Measurements from ENCODE around the gene TRIM44. TPM values are rescaled to one million over a fixed set of nuclear protein-coding genes. Genes with fewer than 3 reads are reported as not detected.

TRIM44 gene
- total and polyA plus RNA-seq, 10 of the 15 experiments (the other 5 are each of a cell fraction or from before 2014, with no cell fraction given), result 6.7 to 93.0 (median 27.6) TPM

DNA sequence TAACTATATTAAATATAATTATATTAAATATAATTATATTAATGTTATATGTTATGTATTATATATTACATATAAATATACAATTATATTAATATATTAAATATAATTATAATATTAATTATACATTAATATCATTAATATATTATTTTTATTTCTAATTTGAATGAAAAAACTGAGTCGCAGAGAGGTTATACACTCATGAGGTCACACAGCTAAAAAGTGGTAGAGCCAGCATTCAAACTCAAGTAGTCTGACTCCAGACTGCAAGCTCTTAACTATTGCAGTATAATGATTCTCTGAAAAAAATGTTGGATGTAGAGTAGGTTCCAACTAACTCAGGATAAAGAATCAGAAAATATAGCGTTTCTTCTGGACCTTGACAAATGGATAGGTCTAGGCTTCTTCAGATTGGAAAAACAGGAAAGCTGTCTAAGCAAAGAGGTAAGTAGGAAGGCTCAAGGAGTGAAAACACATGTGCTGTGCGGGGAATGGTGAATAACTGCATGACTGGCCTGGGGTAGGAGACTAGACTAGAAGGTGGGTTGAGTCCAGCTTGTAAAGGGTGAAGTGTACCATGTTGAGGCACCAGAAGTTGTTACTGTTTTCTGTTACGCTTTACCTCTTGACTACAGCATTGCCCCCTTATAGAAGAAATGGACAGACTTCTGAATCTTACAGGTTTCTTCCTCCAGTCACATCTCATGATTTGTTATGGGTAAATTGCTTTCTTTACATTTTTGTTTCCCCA lies 80.3 kb downstream of the TRIM44 start (continued):
- TF ChIP-seq, protein P1, sequence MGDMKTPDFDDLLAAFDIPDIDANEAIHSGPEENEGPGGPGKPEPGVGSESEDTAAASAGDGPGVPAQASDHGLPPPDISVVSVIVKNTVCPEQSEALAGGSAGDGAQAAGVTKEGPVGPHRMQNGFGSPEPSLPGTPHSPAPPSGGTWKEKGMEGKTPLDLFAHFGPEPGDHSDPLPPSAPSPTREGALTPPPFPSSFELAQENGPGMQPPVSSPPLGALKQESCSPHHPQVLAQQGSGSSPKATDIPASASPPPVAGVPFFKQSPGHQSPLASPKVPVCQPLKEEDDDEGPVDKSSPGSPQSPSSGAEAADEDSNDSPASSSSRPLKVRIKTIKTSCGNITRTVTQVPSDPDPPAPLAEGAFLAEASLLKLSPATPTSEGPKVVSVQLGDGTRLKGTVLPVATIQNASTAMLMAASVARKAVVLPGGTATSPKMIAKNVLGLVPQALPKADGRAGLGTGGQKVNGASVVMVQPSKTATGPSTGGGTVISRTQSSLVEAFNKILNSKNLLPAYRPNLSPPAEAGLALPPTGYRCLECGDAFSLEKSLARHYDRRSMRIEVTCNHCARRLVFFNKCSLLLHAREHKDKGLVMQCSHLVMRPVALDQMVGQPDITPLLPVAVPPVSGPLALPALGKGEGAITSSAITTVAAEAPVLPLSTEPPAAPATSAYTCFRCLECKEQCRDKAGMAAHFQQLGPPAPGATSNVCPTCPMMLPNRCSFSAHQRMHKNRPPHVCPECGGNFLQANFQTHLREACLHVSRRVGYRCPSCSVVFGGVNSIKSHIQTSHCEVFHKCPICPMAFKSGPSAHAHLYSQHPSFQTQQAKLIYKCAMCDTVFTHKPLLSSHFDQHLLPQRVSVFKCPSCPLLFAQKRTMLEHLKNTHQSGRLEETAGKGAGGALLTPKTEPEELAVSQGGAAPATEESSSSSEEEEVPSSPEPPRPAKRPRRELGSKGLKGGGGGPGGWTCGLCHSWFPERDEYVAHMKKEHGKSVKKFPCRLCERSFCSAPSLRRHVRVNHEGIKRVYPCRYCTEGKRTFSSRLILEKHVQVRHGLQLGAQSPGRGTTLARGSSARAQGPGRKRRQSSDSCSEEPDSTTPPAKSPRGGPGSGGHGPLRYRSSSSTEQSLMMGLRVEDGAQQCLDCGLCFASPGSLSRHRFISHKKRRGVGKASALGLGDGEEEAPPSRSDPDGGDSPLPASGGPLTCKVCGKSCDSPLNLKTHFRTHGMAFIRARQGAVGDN (IDR thresholded peaks at IDR 0.05), result no peak
- no peak for TF ChIP-seq TCF7 (IDR thresholded peaks at IDR 0.05; ENCODE audit: borderline replicate concordance)
- TF ChIP-seq NFYB (IDR thresholded peaks at IDR 0.05; ENCODE audit: insufficient read depth, low read depth, low read length), result no peak
- TF ChIP-seq ZZZ3 (IDR thresholded peaks at IDR 0.05; ENCODE audit: control insufficient read depth, insufficient read length, low read depth), result no peak
- TF ChIP-seq DPF2 (IDR thresholded peaks at IDR 0.05), result no peak
- no peak for TF ChIP-seq POLR2A (IDR thresholded peaks at IDR 0.05; ENCODE audit: low read depth, low read length)

DNA sequence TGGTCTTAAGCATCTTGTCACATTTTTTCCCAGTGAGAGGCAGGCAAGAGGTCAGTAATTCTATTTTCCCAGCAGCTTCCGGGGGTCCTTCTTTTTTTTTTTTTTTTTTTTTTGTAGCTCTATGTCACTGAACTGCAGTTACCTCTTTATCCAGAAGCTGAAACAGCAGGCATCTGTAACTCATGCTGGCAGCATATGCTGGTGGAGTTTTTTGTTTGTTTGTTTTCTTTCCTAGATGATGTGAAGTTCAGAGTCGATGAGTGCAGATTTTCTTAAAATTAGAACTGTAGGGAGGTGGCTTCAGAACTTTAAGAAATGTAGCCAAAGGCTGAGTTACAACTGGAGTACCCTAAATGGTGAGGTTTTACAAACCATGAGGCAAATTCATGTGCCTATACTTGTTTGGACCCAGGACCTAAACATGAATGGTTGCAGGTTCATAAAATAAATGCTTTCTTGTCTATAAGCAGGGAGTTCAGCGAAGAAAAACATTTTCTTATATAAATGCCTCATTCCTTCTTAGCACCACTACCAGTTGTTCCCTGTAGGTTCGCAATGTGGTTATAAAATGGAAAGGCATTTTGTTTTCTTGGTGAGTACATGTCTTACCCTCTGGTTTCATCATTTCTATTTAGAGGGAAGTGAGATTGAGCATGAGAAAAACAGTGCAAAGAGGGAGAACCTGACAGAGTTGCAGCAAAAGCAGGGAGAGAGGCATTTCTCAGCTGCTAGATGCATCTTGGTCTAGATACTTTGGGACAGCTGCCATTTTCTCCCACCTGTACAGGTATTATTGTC lies 84.0 kb downstream of the TRIM44 start:
- no peaks in the 10 kb centered on the region; a peak in 2 of 4 replicates for H3K36me3 ChIP-seq (ENCODE audit: control insufficient read depth in 2 of 2, insufficient read depth in 2 of 2, low read length in 1 of 2)
- no peaks in the 10 kb centered on the region for H3K79me2 ChIP-seq (ENCODE audit: control insufficient read depth, insufficient read depth, low read length)
- intact Hi-C loops (cut with micrococcal nuclease; ENCODE audit: unreplicated experiment), result no loop called here
- H3K4me2 ChIP-seq (ENCODE audit: control insufficient read depth, insufficient read depth), result 0 out of 2 replicates have a peak overlapping the region, but pooled peaks have one; percentile 17
- ChIA-PET SMC1A (ENCODE audit: uncharacterized antibody, unreplicated experiment) (interaction anchor here (1.0 to 1.7 kb wide), 4 partner anchors 16 to 323 kb away, joined by 3 to 6 read pairs (median 3); no protein-coding TSS in a partner anchor), POLR2A (no interaction called here), CTCF (interaction anchor here (1.0 to 1.4 kb wide), 3 partner anchors 21 to 76 kb away, joined by 3 read pairs; no protein-coding TSS in a partner anchor), RAD21 (ENCODE audit: unreplicated experiment) (interaction anchor here (0.6 to 0.9 kb wide), 3 partner anchors 18 to 75 kb away, joined by 3 read pairs; no protein-coding TSS in a partner anchor)
- ATAC-seq (peak; percentile 34; the same call in 2 of the 3 replicates), FAIRE-seq (no peak), DNase-seq (ENCODE audit: low read depth, low spot score) (no peak)
- peaks cover 7% of the 10 kb centered on the region for H3K4me1 ChIP-seq (ENCODE audit: control insufficient read depth, insufficient read depth, low read length)
- H3K4me3 ChIP-seq, result no peak overlapping the region
- H3K9me3 ChIP-seq (replicated peaks; ENCODE audit: control insufficient read depth, insufficient read depth, low read length), result no peaks in the 10 kb centered on the region
- TF ChIP-seq SREBF2 (IDR thresholded peaks at IDR 0.05; ENCODE audit: low read length) (no peak), SPI1 (IDR thresholded peaks at IDR 0.05; ENCODE audit: borderline replicate concordance, insufficient read depth, low read depth, low read length) (peak; percentile 21; the same call in 1 of the 2 replicates)
- no peaks in the 10 kb centered on the region for H4K20me1 ChIP-seq (ENCODE audit: control insufficient read depth, insufficient read depth)
- WGBS (ENCODE audit: insufficient coverage, insufficient replicate concordance, low lambda C conversion rate, missing lambda C conversion rate), result 97% methylated on average over 3 of the region's 4 CpGs
- in situ Hi-C loops (cut with MboI), result no loop called here
- no peak overlapping the region for H3K27ac ChIP-seq (ENCODE audit: control insufficient read depth, insufficient read depth)
- no peak overlapping the region for H2AFZ ChIP-seq (ENCODE audit: control insufficient read depth, low read depth, low read length)
- no peaks in the 10 kb centered on the region for H3K27me3 ChIP-seq (replicated peaks in 1 of 2; ENCODE audit: control insufficient read depth in 2 of 2, insufficient read depth in 2 of 2, low read length in 1 of 2)
- H3K9ac ChIP-seq (ENCODE audit: control insufficient read depth, insufficient read depth, low read length), result no peak overlapping the region
- BruUV-seq (replicated peaks), result no TSS peak
